NT2/D1 (cell line): Measurements from ENCODE around the gene RAB6D.
"Not testable (repeated sequence)": the region's sequence is repeated elsewhere in the genome, so short reads cannot be mapped to it uniquely, and the experiment has no call there.

Experiments used
- SUZ12 ChIP-seq: IDR thresholded peaks from 2 replicates; pipeline ENCODE4 v1.6.1; 2011; ENCODE audit not compliant: insufficient read length, insufficient read depth; ENCODE audit errors: extremely low read depth
- YY1 ChIP-seq: IDR thresholded peaks from 2 replicates; pipeline ENCODE4 v1.6.1; 2011; ENCODE audit not compliant: insufficient read length, insufficient read depth
- ZNF274 ChIP-seq: IDR thresholded peaks from 2 replicates; pipeline ENCODE4 v1.6.1; 2011; ENCODE audit warnings: mild to moderate bottlenecking, low read depth, low read length

GRCh38 chr2:131353167-131353697 lies 10.7 kb downstream of the RAB6D start:
- not testable (repeated sequence) for TF ChIP-seq ZNF274, YY1, SUZ12
